HG03571 (cell line): ENCODE results near the gene ADA.
A peak's percentile ranks its signal among the peaks of the same experiment; 100 is the strongest.
"Not testable (repeated sequence)": the region's sequence is repeated elsewhere in the genome, so short reads cannot be mapped to it uniquely, and the experiment has no call there.

Source experiments
- ATAC-seq: cut with Tn5 transposase; IDR thresholded peaks from one replicate; pipeline ENCODE4 v1.9.1; 2021; ENCODE audit not compliant: unreplicated experiment

ADA gene

DNA sequence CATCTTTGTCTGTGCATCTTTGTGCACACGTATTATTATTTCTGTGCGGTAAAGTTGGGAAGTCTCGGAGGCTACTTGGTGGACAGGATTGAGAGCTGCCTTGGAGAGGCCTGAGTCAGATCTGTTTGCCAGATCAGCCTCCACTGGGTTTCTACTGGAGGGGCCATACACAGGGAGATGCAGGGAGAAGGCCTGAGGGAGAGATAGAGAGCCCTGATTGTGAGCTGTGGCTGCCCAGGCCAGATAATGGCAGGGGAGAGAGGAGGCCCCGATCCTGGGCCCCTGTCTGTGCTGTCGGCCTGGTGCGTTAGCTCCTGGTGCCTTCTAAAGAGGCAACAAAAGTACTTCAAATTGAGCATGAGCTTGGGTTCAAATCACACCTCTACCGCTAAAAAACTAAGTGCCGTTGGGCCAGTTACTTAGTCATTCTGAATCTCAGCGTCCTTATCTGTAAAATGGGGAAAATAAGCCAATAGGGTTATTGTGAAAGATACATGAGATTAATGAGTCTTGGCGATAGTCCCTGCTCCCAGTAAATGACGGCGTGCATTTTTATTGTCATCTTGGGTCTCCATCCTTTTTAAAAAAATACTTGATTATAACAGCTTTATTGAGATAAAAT is 27.6 kb upstream of the ADA start:
- no peak for ATAC-seq

DNA sequence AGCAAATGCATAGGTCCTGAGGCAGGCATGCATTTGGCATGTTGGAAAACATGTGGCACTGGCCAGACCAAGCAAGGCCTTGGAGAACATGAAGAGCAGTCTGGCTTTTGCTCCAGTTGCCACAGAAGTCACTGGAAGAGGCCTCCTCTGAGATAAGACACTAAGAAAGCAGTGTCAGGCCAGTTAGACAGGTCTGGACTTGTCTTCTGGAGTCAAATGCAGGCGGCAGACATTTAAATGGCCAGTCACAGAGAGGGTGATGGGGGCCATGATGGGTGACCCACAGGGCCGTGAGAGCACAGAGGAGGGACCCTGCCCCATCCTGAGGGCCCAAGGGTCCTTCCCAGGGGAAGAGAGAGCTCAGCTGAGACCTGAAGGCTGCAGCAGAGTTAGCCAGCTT is 26.7 kb upstream of the ADA start:
- ATAC-seq: no peak

DNA sequence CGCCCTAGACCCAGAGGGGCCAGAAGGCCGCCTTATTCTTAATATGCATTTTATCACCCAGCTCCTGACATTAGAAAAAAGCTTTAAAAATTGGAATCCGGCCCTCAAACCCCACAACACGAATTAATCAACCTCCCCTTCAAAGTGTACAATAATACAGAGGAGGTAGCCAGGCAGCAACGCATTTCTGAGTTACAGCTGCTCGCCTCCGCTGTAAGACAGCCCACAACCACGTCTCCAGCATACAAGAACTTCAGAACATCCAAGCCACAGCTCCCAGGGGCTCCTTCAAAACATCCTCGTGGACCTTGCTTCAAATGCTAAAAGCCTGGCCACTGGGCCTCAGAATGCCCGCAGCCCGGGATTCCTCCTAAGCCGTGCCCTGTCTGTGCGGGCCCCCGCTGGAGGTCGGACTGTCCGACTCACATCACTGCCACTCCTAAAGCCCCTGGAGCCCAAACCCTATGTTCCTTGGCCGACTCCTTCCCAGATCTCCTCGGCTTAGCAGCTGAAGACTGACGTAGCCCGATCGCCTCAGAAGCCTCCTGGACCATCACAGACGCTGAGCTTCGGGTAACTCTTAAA is 20.9 kb upstream of the ADA start:
- not testable (repeated sequence) for ATAC-seq

DNA sequence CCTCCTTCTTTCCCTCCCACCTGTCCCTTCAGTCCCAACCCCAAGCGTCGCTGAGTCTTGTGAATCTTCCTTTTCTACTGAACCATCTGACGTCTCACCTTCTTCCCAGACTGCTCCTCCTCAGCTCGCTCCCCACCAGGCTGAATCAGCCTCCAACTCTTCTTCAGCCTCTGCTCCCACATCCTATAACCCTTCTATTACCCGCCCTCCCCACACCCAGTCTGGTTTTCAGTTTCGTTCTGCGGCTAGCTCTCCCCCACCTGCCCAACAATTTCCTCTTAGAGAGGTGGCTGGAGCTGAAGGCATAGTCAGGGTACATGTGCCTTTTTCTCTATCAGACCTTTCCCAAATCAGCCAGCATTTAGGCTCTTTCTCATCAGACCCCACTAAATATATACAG is 20.0 kb upstream of the ADA start:
- not testable (repeated sequence) for ATAC-seq

DNA sequence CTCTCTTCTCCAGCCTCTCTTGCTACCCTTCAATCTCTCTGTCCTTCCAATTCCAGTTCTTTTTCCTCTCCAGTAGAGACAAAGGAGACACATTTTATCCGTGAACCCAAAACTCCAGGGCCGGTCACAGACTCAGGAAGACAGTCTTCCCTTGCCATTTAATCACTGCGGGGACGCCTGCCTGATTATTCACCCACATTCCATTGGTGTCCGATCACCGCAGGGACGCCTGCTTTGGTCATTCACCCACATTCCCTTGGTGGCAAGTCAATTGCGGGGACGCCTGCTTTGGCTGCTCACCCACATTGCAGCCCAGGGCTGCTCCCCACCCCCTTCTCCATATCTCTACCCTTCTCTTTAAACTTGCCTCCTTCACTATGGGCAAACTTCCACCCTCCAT is 19.4 kb upstream of the ADA start:
- not testable (repeated sequence) for ATAC-seq

DNA sequence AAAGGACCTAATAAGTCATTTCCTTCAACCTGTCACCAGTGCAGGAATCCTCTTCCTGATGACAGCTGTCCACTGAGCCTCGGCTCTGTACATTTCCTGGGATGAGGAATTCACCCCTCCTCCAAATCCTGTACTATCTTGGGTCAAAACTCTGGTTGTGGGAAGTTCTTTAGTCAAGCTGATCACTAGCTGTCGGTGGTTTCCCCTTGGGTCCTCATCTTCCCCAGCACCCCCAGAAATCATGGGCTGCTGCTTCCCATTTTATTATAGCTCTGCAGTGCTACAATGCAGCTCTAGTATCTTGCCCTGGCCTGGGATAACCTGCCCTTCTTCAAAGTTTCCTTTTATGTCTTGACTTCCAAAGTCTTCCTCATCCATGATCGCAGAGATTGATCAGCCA is 14.6 kb upstream of the ADA start:
- no peak for ATAC-seq

DNA sequence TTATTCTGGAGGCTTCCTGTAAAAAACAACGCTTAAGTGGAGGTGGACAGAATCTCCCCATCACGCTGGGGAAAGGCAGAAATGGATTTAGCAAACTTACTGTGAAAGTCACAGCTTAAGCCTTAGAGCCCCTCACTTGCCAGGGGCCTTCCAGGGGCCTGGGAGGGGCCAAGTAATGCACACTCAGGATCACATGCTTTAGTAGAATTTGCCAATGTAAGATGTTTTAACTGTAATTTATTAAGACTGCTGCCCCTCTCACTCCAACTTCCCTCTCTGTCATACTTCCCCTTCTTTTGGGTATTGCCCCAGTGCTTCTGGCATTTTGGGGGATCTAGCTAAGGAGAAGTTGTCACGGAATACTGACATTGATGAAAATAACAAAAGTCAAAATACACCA is 12.6 kb upstream of the ADA start:
- ATAC-seq: no peak

DNA sequence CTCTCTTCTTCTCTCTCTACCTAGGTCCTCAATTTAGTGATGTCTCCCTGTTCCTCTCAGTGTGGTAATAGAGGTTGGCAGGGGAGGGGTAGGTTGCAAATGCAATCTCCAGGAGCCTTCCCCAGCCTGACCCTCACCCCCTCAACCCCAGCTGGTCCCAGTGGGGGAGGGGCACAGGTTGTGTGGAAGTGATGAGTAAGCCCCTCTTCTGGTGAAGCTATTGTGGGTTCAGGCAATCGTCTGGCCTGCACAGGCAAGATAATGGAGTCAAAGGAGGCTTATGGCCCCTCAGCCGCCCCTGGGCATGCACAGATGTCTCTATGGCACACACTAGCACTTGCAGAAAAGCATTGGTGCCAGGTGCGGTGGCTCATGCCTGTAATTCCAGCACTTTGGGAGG is 10.8 kb upstream of the ADA start:
- no peak for ATAC-seq

DNA sequence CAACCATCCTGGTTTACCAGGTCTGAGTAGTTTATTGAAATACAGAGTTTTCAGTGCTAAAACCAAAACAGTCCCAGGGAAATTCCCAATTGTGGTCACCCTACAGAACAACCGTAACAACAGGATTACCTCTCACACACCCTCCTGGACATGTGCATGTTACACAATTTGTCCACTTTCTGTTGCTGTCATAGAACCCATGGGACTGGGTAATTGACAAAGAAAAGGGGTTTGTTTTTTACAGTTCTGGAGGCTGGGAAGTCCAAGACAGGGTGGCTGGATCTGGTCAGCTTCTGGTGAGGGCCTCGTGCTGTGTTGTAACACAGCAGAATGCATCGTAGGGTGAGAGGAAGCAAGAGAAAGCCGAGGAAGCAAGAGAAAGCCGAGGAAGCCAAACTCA is 9.1 kb upstream of the ADA start:
- no peak for ATAC-seq

DNA sequence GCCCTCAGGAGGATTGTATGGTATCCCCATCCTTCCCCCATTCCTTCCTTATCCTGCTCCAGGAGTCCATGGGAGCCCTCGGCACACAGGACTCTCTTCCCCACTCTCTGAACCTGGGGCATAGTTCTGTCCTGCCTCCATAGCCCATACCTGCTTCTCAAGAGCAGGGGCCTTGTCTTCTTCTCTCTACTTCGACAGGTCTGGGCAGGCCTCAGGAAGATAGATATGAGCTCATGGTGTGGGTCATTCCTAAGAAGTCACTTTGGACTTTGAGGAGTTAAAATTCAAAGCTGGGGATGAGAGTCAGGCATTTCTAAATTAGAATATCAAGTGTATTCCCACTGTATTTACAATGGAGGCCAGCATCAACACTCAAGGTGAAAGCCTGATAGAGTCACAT is 8.4 kb upstream of the ADA start:
- ATAC-seq: no peak

DNA sequence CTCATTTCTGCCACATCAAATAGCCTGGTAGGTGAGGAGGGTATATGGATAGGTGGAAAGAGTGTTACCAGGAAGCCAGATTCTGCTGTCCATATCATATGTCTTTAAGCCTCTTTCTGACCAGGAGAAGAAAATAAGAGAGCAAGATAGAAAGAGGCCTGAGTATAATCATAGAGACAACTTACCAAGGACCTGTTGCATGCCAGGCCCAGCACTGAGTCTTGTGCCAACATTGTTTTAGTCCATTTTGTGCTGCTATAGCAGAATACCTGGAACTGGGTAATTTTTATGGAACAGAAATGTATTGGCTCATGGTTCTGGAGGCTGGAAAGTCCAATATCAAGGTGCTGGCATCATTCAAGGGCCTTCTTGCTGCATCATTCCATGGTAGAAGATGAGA is 7.3 kb upstream of the ADA start:
- no peak for ATAC-seq

DNA sequence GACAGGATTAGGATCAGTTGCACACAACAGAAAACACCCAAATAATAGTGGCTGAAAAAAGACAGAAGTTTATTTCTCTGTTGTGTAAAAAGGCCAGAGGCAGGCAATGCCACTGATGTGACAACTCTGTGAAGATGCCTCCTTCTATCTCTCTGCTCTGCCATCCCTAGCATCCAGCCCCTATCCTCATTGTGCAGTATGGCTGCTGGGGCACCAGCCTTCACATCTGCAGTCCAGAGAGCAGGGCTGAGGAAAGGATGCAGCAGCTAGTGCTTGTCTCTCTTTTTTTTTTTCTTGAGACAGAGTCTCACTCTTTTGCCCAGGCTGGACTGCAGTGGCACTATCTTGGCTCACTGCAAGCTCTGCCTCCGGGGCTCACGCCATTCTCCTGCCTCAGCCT is 6.4 kb upstream of the ADA start:
- ATAC-seq: no peak

DNA sequence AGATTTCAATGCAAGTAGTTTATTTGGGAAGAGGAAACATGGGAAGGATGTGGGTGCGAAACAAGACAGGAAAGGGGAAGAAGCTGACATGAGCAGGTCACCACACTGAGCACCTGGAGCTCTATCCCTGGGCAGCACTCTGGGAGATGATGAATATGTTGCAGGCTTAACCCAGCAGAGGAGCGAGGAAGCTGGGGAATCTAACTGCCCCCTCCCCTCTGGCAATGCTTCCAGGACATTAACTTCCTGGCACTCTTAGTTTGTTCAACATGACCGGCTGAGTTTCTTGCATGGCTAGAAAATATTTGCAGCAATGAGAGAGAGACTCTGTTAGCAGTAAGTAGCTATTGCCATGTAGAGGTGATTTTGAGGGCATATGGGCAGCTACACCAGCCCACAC is 4.9 kb upstream of the ADA start:
- ATAC-seq: no peak

DNA sequence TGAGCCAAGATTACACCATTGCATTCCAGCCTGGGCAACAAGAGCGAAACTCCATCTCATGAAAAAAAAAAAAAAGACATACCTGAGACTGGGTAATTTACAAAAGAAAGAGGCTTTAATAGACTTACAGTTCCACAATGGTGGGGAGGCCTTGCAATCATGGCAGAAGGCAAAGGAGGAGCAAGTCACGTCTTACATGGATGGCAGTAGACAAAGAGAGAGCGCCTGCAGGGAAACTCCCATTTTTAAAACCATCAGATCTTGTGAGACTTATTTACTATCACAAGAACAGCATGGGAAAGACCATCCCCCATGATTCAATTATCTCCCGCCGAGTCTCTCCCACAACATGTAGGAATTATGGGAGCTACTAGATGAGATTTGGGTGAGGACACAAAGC is 2.7 kb upstream of the ADA start:
- not testable (repeated sequence) for ATAC-seq

DNA sequence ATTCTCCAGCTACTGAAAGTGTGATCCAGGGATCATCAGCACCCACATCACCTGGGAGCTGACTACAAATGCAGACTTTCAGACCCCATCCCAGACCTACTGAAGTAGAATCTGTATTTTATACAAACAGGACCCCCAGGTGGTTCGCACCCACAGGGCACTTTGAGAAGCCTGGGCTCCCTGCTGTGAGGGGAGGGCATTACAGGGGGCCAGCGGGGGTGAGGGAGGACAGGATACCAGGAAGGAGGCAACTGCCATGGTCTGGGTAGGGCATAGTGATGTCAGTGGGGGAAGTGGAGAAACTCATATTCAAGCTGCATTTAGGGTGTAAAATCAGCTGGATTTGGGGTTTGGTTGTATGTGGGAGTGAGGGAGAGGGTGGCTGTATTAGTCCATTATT is 2.0 kb upstream of the ADA start:
- ATAC-seq: no peak

DNA sequence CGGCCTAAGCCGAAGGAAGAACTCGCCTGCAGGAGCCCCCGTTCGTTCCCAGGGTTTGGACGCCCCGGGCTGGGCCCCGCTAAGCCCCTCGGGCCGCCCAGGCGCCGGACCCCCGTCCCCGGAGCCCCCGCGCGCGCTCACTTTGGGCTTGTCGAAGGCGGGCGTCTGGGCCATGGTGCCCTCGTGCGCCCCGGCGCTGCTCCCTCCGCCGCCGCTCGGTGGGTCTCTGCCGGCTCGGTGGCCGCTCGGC is 140 bp downstream of the ADA start:
- no peak for ATAC-seq

DNA sequence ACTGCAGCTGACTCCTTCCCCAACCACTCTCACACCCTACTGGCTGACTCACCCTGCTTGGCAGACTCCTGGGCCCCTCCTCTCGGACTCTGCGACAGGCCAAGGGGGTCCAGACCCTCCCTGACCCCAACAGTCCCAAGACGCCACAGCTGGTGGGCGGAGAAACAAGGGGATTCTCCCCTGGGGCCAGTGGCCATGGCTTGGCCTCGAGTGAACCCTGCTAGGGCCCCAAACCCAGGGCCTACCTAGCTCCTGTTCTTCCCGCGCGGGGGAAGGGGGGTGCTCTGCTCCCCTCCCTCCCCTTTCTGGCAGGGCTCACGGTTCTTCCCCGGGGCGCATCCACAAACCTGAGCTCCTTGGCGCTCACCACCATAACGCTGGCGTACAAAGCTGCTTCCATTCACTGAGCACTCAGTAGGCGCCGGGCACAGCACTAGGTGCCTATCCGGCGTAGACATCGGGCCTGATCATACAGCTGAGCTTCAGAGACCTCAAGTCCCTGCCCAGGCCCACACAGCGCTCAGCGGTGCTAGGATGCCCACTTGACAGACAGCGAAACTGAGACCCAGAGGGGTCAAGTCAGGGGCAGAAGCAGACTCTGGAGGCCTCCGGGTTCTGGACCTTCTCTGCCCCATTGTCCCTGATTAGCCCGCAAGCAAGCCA is 597 bp downstream of the ADA start:
- no peak for ATAC-seq

DNA sequence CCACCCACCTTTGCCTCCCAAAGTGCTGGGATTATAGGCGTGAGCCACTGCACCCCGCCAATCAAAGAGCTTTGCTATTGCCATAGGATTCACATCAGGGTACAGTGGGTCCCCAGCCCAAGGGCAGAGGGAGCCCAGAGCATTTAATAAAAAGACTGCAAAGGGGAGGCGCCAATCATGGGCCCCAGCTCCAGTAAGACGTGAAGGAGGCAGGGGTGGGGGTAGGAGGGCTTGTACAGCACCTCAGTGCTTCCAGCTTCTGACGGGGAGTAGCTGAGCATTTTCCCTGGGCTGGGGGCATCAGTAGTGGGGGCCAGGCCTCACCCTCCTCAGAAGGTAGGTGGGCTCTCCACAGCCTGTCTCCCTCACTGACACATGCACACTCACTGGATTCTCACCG is 1.5 kb downstream of the ADA start:
- ATAC-seq: no peak

DNA sequence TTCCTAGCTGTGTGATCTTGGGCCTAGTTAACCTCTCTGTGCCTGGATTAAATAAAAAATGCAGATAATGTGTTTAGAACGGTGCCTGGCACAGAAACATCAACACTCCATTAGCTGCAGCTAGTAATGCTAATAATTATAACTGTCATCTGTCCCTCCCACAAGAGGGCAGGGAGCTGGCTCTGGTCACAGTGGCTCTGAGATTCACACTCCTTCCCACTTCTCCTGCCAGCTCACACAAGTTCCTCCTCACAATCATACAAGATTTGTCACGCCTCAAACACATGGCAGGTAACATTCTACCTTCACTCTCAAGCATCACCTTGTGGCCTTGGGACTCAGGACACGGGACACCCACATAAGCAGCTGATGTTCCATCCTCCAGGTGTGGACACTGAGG is 2.4 kb downstream of the ADA start:
- no peak for ATAC-seq

DNA sequence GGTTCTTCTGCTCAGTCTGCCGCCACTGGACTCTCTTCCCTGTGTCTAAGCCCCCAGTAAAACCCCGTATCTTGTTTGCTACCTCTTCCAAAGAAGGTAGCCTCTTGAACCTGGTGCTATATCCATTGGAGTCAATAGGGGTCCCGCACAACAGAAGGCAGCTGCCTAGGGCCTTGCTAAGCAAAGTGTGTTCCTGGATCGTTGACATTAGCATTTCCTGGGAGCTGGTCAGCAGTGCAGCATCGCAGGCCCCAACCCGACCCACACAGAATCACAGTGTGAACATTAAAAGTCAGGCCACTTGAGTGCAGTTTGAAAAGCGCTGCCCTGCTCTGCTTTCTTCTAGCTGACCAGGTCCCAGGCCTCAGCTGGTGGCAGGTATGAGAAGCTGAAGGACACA is 2.9 kb downstream of the ADA start:
- ATAC-seq: no peak

DNA sequence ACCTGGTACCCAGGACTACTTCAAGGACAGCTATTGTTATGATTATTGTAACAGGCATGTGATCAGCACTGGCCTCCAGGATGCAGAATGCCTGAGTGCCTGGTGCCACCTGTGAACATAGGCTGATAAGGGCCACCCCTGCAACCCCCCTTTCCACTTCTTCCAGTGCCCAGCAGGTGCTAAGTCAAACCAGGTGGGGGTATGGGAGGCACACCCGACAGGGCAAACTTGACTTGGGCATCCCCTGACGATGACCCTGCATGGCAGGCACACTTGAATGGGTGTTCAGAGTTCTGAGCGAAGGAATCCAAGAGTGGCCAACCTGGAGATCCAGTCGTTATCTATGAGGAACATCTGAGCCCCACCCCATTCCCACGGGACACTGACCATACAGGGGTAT is 3.4 kb downstream of the ADA start:
- ATAC-seq: no peak

DNA sequence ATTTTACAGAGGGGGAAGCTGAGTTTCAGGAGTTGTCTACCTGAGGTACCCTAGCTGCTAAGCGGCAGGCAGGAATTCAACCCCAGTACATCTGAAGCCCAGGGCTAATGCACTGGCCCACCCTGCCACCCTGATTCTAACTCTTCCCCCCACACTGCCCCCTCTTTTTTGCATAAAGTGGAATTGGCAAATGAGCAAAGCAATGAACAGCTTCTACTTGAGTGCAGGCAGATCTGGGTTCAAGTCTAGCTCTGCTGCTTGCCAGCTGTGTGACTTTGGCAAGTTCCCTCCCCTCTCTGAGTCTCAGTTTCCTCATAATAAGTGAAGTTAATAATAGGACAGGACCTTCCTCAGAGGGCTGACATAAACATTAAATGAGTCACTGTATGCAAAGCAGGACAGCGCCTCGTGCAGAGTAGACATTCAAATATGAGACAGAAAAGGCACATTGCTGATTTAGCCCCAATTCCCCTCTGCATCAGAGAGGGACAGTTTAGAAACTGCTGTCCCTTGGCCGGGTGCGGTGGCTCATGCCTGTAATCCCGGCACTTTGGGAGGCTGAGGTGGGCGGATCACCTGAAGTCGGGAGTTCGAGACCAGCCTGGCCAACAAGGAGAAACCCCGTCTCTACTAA is 4.7 kb downstream of the ADA start:
- peak; percentile 44 for ATAC-seq
